A549 (cell line): Measurements from ENCODE around the gene TXNRD1. TPM values are rescaled to one million over a fixed set of nuclear protein-coding genes. Genes with fewer than 3 reads are reported as not detected.

Experiments used
- ATAC-seq, 2 experiments: fragments of 200-7000 bp in 1 of 2; fragments of >200 bp in 1 of 2; cut with Nextera tagmentation in 1 of 2; cut with Tn5 transposase in 1 of 2; 3 replicates each; pipeline versions ENCODE4 v1.8.0 to v1.9.1; 2018 to 2020; ENCODE audit warnings: mild to moderate bottlenecking in 1 of 2, moderate library complexity in 1 of 2
- CTCF ChIA-PET: fragments of 300-600 bp; sonication (Branson Sonifier 250); formaldehyde crosslinking; extraction: SDS; loops from one replicate; lab custom pipeline; 2021; ENCODE audit warnings: antibody characterized with exemption, inconsistent platforms; lab: Yijun Ruan, JAX
- POLR2A ChIA-PET: fragments of 350-600 bp; formaldehyde crosslinking; extraction: SDS; loops from one replicate; lab custom pipeline; 2021; ENCODE audit warnings: antibody characterized with exemption, inconsistent platforms; lab: Yijun Ruan, JAX
- DNase-seq, 2 experiments: peaks; one replicate each; pipeline versions ENCODE4 v3.0.0 to v3.0.0-alpha.2; 2011 to 2016; ENCODE audit warnings: low read depth in 1 of 2, low spot score in 1 of 2
- FAIRE-seq: peaks from 2 replicates; lab custom pipeline; 2011; peaks lifted over from hg19 to GRCh38; lab: Jason Lieb, UNC
- H3K27ac ChIP-seq, 2 experiments: fragments of >200 bp; sonication (Bioruptor Twin); formaldehyde crosslinking; 3 replicates each; pipeline ENCODE4 v1.5.1; 2016 to 2017
- H3K4me1 ChIP-seq: fragments of >200 bp; sonication (Bioruptor Twin); formaldehyde crosslinking; 3 replicates; pipeline ENCODE4 v1.6.1; 2016
- H3K4me2 ChIP-seq: fragments of >200 bp; sonication (Bioruptor Twin); formaldehyde crosslinking; 3 replicates; pipeline ENCODE4 v1.6.1; 2016
- H3K4me3 ChIP-seq: fragments of >200 bp; sonication (Bioruptor Twin); formaldehyde crosslinking; 3 replicates; pipeline ENCODE4 v1.5.1; 2016
- H3K9me3 ChIP-seq: fragments of >200 bp; sonication (Bioruptor Twin); formaldehyde crosslinking; 3 replicates; pipeline ENCODE4 v1.6.1; 2016
- BHLHE40 ChIP-seq: IDR thresholded peaks from 2 replicates; pipeline ENCODE4 v1.6.1; 2012; ENCODE audit warnings: low read depth, low read length, inconsistent platforms
- CBX2 ChIP-seq: fragments of 200-600 bp; sonication (generic); IDR thresholded peaks from 2 replicates; pipeline ENCODE4 v1.6.1; 2016; ENCODE audit warnings: low read depth, mild to moderate bottlenecking, borderline replicate concordance
- CHD4 ChIP-seq: fragments of 200-600 bp; sonication (generic); IDR thresholded peaks from 2 replicates; pipeline ENCODE4 v1.6.1; 2016; ENCODE audit warnings: antibody characterized with exemption, mild to moderate bottlenecking, borderline replicate concordance
- EHMT2 ChIP-seq: fragments of 200-600 bp; sonication (generic); IDR thresholded peaks from 2 replicates; pipeline ENCODE4 v1.6.1; 2016; ENCODE audit warnings: antibody characterized with exemption, low read depth, mild to moderate bottlenecking, moderate library complexity
- FOSL2 ChIP-seq, 2 experiments: fragments of 450-650 bp in 1 of 2; fragments of >200 bp in 1 of 2; sonication (Bioruptor Twin) in 1 of 2; formaldehyde crosslinking; IDR thresholded peaks; 2 replicates each; pipeline versions ENCODE4 v1.5.0 to v1.6.1; 2016 to 2020; ENCODE audit warnings: mild to moderate bottlenecking in 1 of 2, moderate library complexity in 1 of 2
- FOXS1 ChIP-seq: fragments of 250-450 bp; sonication (Bioruptor Pico); IDR thresholded peaks from 2 replicates; pipeline ENCODE4 v1.5.0; 2020; ENCODE audit warnings: mild to moderate bottlenecking, moderate library complexity
- GATA3 ChIP-seq: IDR thresholded peaks from 2 replicates; pipeline ENCODE4 v1.6.1; 2012; ENCODE audit warnings: borderline replicate concordance
- HEYL ChIP-seq: fragments of 250-450 bp; sonication (Bioruptor Pico); IDR thresholded peaks from 2 replicates; pipeline ENCODE4 v1.8.0; 2021; ENCODE audit warnings: mild to moderate bottlenecking, moderate library complexity
- HOXA7 ChIP-seq: fragments of 250-450 bp; sonication (Bioruptor Pico); IDR thresholded peaks from 2 replicates; pipeline ENCODE4 v1.5.0; 2020; ENCODE audit warnings: mild to moderate bottlenecking, moderate library complexity
- HOXB13 ChIP-seq: fragments of 250-450 bp; sonication (Bioruptor Pico); IDR thresholded peaks from 2 replicates; pipeline ENCODE4 v1.5.0; 2020; ENCODE audit warnings: low read depth, mild to moderate bottlenecking, moderate library complexity
- HOXB5 ChIP-seq: fragments of 250-450 bp; sonication (Bioruptor Pico); IDR thresholded peaks from 2 replicates; pipeline ENCODE4 v1.5.0; 2020; ENCODE audit warnings: mild to moderate bottlenecking, moderate library complexity
- MAFK ChIP-seq: fragments of 450-650 bp; IDR thresholded peaks from 2 replicates; pipeline ENCODE4 v1.6.1; 2014; ENCODE audit not compliant: partially characterized antibody
- NFE2L2 ChIP-seq: fragments of 150-350 bp; conservative IDR thresholded peaks from 2 replicates; pipeline ENCODE4 v1.6.1; 2014; ENCODE audit warnings: low read length
- NPAS2 ChIP-seq: fragments of 250-450 bp; sonication (Bioruptor Pico); IDR thresholded peaks from 2 replicates; pipeline ENCODE4 v1.8.0; 2022; ENCODE audit warnings: mild to moderate bottlenecking, moderate library complexity, borderline replicate concordance
- RARB ChIP-seq: fragments of 250-450 bp; sonication (Bioruptor Pico); IDR thresholded peaks from 2 replicates; pipeline ENCODE4 v1.8.0; 2021; ENCODE audit warnings: mild to moderate bottlenecking, moderate library complexity
- RFX5 ChIP-seq: fragments of 450-650 bp; IDR thresholded peaks from 2 replicates; pipeline ENCODE4 v1.7.1; 2014; ENCODE audit warnings: antibody characterized with exemption, mild to moderate bottlenecking, moderate library complexity
- SREBF2 ChIP-seq: fragments of 450-650 bp; IDR thresholded peaks from 2 replicates; pipeline ENCODE4 v1.6.1; 2014; ENCODE audit warnings: mild to moderate bottlenecking, moderate library complexity
- TP53 ChIP-seq: fragments of 250-450 bp; sonication (Bioruptor Pico); IDR thresholded peaks from 2 replicates; pipeline ENCODE4 v1.5.0; 2021; ENCODE audit warnings: mild to moderate bottlenecking, moderate library complexity
- ZNF302 ChIP-seq: fragments of 250-450 bp; sonication (Bioruptor Pico); IDR thresholded peaks from 2 replicates; pipeline ENCODE4 v1.9.0; 2021; ENCODE audit warnings: inconsistent platforms, mild to moderate bottlenecking, moderate library complexity
- ZSCAN20 ChIP-seq: fragments of 250-450 bp; sonication (Bioruptor Pico); IDR thresholded peaks from 2 replicates; pipeline ENCODE4 v1.8.0; 2022; ENCODE audit warnings: mild to moderate bottlenecking, moderate library complexity
- WGBS: methylation state at CpG from one replicate; pipeline ENCODE4 v1.1.6; 2017; ENCODE audit errors: missing lambda C conversion rate; 5-methylcytosine and 5-hydroxymethylcytosine counted together
- polyA plus RNA-seq, 4 experiments: library from polyadenylated mRNA; depleted of rRNA in 3 of 4; stranded (reverse); fragments of >200 nt; fragmentation: RNase III in 1 of 4; extraction: RNeasy Plus Mini Kit Qiagen cat#74134 plus additional on column Dnase treatment in 1 of 4; gene quantifications; 2 replicates in 3 of 4; 3 replicates in 1 of 4; pipeline ENCODE4 v1.2.3, GENCODE V29; 2011 to 2017
- TF ChIP-seq, protein P1 (sequence below): IDR thresholded peaks from 2 replicates; pipeline ENCODE4 v1.6.1; 2012
- TF ChIP-seq, protein P2 (sequence below): IDR thresholded peaks from 2 replicates; pipeline ENCODE4 v1.6.1; 2012; ENCODE audit warnings: low read depth, borderline replicate concordance
- TF ChIP-seq, protein P3 (sequence below): IDR thresholded peaks from 2 replicates; pipeline ENCODE4 v1.6.1; 2012
- TF ChIP-seq, protein P4 (sequence below): fragments of 250-450 bp; sonication (Bioruptor Pico); IDR thresholded peaks from 2 replicates; pipeline ENCODE4 v1.5.0; 2020; ENCODE audit warnings: low read depth, mild to moderate bottlenecking, moderate library complexity
- TF ChIP-seq, protein P5 (sequence below): fragments of 250-450 bp; sonication (Bioruptor Pico); IDR thresholded peaks from 2 replicates; pipeline ENCODE4 v1.5.0; 2021; ENCODE audit warnings: mild to moderate bottlenecking, moderate library complexity, borderline replicate concordance

TXNRD1 gene
- polyA plus RNA-seq, 2 of the 4 experiments (the other 2 are of a cell fraction) = 899 to 1,230 TPM

DNA sequence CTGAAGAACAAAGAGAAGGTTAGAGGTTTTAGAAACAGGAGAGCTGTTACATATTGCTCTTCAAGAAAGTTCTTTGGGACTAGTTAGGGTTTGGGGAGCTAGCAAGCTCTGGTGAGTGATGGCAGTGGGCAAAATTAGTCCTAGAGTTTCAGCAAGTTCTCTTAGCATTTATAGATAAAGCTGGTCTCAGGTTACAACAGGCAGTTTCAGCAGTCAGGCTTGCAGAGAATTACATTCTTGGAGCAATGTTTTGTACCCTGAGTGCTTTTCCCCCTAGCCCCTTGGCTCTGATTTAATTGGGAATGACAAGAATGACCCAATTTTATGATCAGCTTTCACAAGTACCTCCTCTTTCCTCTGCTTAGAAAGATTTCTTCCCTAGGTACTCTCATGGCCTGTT lies 66.5 kb downstream of the TXNRD1 start:
- H3K27ac ChIP-seq = peak overlapping the region; percentile 82 to 98
- ChIA-PET POLR2A (interaction anchor here (1.0 kb wide), 1 partner anchor 63 kb away, joined by 3 read pairs; no protein-coding TSS in a partner anchor), CTCF (interaction anchor here (0.7 to 2.4 kb wide), 5 partner anchors 13 to 66 kb away, joined by 3 to 8 read pairs (median 6); partner anchors contain the start of gene TXNRD1)
- no peak for DNase-seq
- peak overlapping the region; percentile 69; the same call in 2 of the 3 replicates for H3K4me2 ChIP-seq
- H3K9me3 ChIP-seq = no peaks in the 10 kb centered on the region
- no peak for FAIRE-seq
- TF ChIP-seq BHLHE40 (no peak), FOXS1 (CRISPR knock-in tag) (no peak), CBX2 (no peak)
- TF ChIP-seq, protein P1, sequence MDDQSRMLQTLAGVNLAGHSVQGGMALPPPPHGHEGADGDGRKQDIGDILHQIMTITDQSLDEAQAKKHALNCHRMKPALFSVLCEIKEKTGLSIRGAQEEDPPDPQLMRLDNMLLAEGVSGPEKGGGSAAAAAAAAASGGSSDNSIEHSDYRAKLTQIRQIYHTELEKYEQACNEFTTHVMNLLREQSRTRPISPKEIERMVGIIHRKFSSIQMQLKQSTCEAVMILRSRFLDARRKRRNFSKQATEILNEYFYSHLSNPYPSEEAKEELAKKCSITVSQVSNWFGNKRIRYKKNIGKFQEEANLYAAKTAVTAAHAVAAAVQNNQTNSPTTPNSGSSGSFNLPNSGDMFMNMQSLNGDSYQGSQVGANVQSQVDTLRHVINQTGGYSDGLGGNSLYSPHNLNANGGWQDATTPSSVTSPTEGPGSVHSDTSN = no peak
- peaks cover 80% of the 10 kb centered on the region for H3K4me1 ChIP-seq
- no peak overlapping the region for H3K4me3 ChIP-seq
- ATAC-seq = no peak

DNA sequence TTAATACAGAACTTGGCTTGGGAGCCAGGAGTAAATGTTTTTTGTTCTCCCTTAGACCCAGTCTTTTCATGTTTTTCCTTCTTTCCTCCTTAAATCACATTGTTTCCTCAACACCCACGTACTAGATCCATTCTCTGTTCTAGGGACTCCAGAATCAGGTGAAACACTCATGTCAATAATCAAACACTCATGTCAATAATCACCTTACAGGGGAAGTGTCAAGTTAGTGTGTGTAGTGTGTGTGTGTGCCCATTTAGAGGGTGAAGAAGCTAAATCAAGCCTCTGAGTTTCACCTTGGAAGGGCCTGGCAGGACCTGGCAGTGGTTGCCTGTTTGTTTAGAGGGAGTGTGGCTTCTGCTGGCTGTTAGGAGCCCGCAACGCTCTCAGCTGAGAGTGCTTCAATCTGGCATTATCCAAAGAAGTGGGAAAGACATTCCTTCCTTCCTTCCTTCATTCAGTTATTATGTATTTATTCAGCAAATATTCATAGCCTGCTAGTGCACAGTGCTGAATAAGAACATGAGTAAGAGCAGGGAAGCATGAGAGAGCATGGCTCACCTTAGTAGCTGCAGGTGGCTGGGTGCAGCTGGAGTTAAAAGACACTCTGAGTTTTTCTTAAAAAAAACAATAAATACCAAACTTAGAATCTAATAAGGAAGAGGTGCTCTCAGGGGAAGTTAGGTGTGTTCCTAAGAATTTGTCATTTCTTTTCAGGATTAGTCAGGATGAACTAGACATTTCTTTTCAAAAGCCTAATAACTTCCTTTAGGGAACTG lies 70.3 kb downstream of the TXNRD1 start:
- POLR2A ChIA-PET = interaction anchor here (0.8 to 8.6 kb wide), 14 partner anchors 9 to 148 kb away, joined by 3 to 190 read pairs (median 10); partner anchors contain the start of genes EID3, NFYB and TXNRD1
- no peaks in the 10 kb centered on the region for H3K9me3 ChIP-seq
- ATAC-seq (peak; percentile 32 to 54), FAIRE-seq (no peak), DNase-seq (no peak)
- TF ChIP-seq, protein P2, sequence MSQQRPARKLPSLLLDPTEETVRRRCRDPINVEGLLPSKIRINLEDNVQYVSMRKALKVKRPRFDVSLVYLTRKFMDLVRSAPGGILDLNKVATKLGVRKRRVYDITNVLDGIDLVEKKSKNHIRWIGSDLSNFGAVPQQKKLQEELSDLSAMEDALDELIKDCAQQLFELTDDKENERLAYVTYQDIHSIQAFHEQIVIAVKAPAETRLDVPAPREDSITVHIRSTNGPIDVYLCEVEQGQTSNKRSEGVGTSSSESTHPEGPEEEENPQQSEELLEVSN = no peak; the same call in 1 of the 2 replicates
- 0 out of 2 replicates have a peak, but pooled peaks have one; percentile 9 for TF ChIP-seq NFE2L2
- no peak for TF ChIP-seq EHMT2
- 0 out of 2 replicates have a peak, but pooled peaks have one; percentile 14 for TF ChIP-seq HOXB5
- TF ChIP-seq, protein P3, sequence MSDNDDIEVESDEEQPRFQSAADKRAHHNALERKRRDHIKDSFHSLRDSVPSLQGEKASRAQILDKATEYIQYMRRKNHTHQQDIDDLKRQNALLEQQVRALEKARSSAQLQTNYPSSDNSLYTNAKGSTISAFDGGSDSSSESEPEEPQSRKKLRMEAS = 0 out of 2 replicates have a peak, but pooled peaks have one; percentile 32
- TF ChIP-seq FOSL2 (IDR thresholded peaks at IDR 0.05) = no peak
- TF ChIP-seq FOSL2 (CRISPR knock-in tag; IDR thresholded peaks at IDR 0.05) = peak; percentile 76; the same call in 1 of the 2 replicates
- TF ChIP-seq, protein P4, sequence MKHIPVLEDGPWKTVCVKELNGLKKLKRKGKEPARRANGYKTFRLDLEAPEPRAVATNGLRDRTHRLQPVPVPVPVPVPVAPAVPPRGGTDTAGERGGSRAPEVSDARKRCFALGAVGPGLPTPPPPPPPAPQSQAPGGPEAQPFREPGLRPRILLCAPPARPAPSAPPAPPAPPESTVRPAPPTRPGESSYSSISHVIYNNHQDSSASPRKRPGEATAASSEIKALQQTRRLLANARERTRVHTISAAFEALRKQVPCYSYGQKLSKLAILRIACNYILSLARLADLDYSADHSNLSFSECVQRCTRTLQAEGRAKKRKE (CRISPR knock-in tag) = no peak
- TF ChIP-seq FOXS1 (CRISPR knock-in tag) = peak; percentile 4; the same call in 1 of the 2 replicates
- no peak for TF ChIP-seq CHD4
- peak; percentile 70; the same call in 1 of the 2 replicates for TF ChIP-seq HOXB13 (CRISPR knock-in tag)
- no peak; the same call in 1 of the 2 replicates for TF ChIP-seq ZSCAN20 (CRISPR knock-in tag)
- TF ChIP-seq, protein P1 = no peak
- no peak for TF ChIP-seq GATA3
- peak; percentile 78 for TF ChIP-seq HOXA7 (CRISPR knock-in tag)
- TF ChIP-seq NPAS2 (CRISPR knock-in tag) = no peak
- no peak for TF ChIP-seq RFX5
- peak; percentile 14; the same call in 1 of the 2 replicates for TF ChIP-seq ZNF302 (CRISPR knock-in tag)
- TF ChIP-seq MAFK = no peak
- TF ChIP-seq RARB (CRISPR knock-in tag) = peak; percentile 50; the same call in 1 of the 2 replicates
- TF ChIP-seq TP53 = peak; percentile 78
- TF ChIP-seq, protein P5, sequence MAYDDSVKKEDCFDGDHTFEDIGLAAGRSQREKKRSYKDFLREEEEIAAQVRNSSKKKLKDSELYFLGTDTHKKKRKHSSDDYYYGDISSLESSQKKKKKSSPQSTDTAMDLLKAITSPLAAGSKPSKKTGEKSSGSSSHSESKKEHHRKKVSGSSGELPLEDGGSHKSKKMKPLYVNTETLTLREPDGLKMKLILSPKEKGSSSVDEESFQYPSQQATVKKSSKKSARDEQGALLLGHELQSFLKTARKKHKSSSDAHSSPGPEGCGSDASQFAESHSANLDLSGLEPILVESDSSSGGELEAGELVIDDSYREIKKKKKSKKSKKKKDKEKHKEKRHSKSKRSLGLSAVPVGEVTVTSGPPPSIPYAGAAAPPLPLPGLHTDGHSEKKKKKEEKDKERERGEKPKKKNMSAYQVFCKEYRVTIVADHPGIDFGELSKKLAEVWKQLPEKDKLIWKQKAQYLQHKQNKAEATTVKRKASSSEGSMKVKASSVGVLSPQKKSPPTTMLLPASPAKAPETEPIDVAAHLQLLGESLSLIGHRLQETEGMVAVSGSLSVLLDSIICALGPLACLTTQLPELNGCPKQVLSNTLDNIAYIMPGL (CRISPR knock-in tag) = peak; percentile 49; the same call in 1 of the 2 replicates
- peak; percentile 86; the same call in 1 of the 2 replicates for TF ChIP-seq HEYL
- no peak for TF ChIP-seq SREBF2
- H3K27ac ChIP-seq = peak overlapping the region; percentile 94 to 98
- peak overlapping the region; percentile 97 for H3K4me2 ChIP-seq
- WGBS = 4% methylated on average over 3 of the region's 3 CpGs
- CTCF ChIA-PET = interaction anchor here (1.0 to 13.7 kb wide), 6 partner anchors 9 to 177 kb away, joined by 3 to 155 read pairs (median 16); partner anchors contain the start of genes EID3 and TXNRD1
- peak overlapping the region; percentile 68; the same call in 1 of the 3 replicates for H3K4me3 ChIP-seq
- peaks cover 47% of the 10 kb centered on the region for H3K4me1 ChIP-seq
